HEK293T (cell line): ENCODE measurements around the gene MEGF8.

Experiments
- CTCF ChIA-PET: fragments of 350-600 bp; formaldehyde crosslinking; extraction: SDS; loops from one replicate; lab custom pipeline; 2021; ENCODE audit warnings: antibody characterized with exemption, inconsistent platforms; lab: Yijun Ruan, JAX
- POLR2A ChIA-PET: fragments of 350-600 bp; formaldehyde crosslinking; extraction: SDS; loops from one replicate; lab custom pipeline; 2020; ENCODE audit warnings: antibody characterized with exemption, inconsistent platforms; lab: Yijun Ruan, JAX
- DNase-seq: peaks from one replicate; pipeline ENCODE4 v3.0.0; 2012; ENCODE audit warnings: mixed read lengths; ENCODE audit errors: extremely low spot score
- ARNT ChIP-seq: fragments of 450-650 bp; IDR thresholded peaks from 2 replicates; pipeline ENCODE4 v1.6.1; 2017; ENCODE audit warnings: mild to moderate bottlenecking
- BHLHE40 ChIP-seq: fragments of 450-650 bp; IDR thresholded peaks from 2 replicates; pipeline ENCODE4 v1.6.1; 2016; ENCODE audit warnings: mild to moderate bottlenecking, moderate library complexity, borderline replicate concordance
- CTBP1 ChIP-seq: fragments of 450-650 bp; IDR thresholded peaks from 2 replicates; pipeline ENCODE4 v1.6.1; 2016; ENCODE audit warnings: borderline replicate concordance
- ELF4 ChIP-seq: fragments of 450-650 bp; IDR thresholded peaks from 2 replicates; pipeline ENCODE4 v1.6.1; 2017; ENCODE audit warnings: antibody characterized with exemption
- FOXA1 ChIP-seq: fragments of 450-650 bp; IDR thresholded peaks from 2 replicates; pipeline ENCODE4 v1.6.1; 2016; ENCODE audit warnings: mild to moderate bottlenecking
- FOXK2 ChIP-seq: fragments of 450-650 bp; IDR thresholded peaks from 2 replicates; pipeline ENCODE4 v1.6.1; 2016; ENCODE audit warnings: mild to moderate bottlenecking
- FOXM1 ChIP-seq: fragments of 450-650 bp; IDR thresholded peaks from 2 replicates; pipeline ENCODE4 v1.6.1; 2017; ENCODE audit warnings: mild to moderate bottlenecking, borderline replicate concordance
- HDGF ChIP-seq: fragments of 450-650 bp; IDR thresholded peaks from 2 replicates; pipeline ENCODE4 v1.6.1; 2017; ENCODE audit warnings: antibody characterized with exemption, borderline replicate concordance
- L3MBTL2 ChIP-seq: fragments of 450-650 bp; conservative IDR thresholded peaks from 2 replicates; pipeline ENCODE4 v1.6.1; 2016; ENCODE audit warnings: mild to moderate bottlenecking
- NFRKB ChIP-seq: fragments of 450-650 bp; IDR thresholded peaks from 2 replicates; pipeline ENCODE4 v1.6.1; 2016; ENCODE audit warnings: mild to moderate bottlenecking, moderate library complexity
- SP1 ChIP-seq: fragments of 450-650 bp; IDR thresholded peaks from 2 replicates; pipeline ENCODE4 v1.6.1; 2017
- SUZ12 ChIP-seq: fragments of 450-650 bp; IDR thresholded peaks from 2 replicates; pipeline ENCODE4 v1.6.1; 2016; ENCODE audit warnings: mild to moderate bottlenecking
- TARDBP ChIP-seq: fragments of 450-650 bp; IDR thresholded peaks from 2 replicates; pipeline ENCODE4 v1.6.1; 2016
- ZNF384 ChIP-seq: fragments of 450-650 bp; IDR thresholded peaks from 2 replicates; pipeline ENCODE4 v1.6.1; 2016
- TF ChIP-seq, protein P1 (sequence below): fragments of 450-650 bp; IDR thresholded peaks from 2 replicates; pipeline ENCODE4 v1.6.1; 2016

The MEGF8 gene

DNA sequence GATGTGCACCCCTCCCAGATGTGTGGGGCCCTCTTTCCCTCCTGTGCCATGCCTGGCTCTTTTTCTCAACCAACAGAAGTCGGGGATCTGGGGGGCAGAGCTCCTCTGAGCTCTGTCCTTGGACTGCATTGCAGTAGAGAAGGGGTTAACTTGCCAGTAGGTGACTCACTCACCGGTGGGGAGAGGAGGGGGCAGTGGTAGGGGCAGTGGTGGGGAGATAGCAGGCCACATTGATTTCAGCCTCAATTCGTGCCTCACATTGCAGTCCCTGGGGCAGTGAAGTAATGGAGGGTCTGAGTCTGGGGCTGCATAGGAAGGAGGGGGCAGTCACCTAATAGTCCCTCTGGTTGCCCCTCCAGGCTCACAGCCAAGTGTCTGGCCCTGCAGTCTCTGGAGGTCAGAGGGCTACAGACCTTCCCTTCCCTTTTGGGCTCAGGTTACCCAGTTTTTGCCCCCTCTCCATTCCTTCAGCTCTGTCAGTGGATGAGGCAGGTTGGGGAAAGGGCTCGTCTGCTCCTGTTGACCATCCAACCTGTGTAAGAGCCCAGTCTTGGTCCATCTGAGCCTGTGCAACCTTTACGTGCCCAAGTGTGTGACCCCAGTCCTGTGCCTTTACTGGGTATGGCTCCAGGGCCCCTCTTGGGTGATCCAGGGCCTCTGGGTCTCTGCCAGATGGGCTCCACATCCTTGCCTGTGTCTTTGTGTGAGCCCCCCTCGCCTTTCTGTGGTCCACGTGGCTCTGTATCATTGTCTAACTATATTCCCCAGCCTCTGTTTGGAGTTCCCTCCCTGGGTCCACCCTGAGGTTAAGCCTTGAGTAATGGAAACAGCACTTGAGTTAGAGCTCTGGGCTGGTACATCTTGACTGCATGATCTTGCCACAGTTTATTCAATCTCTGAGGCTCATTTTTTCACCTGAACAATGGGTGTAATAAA is 43.3 kb upstream of the MEGF8 start:
- POLR2A ChIA-PET: interaction anchor here (0.8 to 6.3 kb wide), 6 partner anchors 21 to 115 kb away, joined by 3 to 140 read pairs (median 6); partner anchors contain the start of genes GSK3A, PAFAH1B3 and PRR19
- DNase-seq: no peak
- TF ChIP-seq SUZ12 (no peak), CTBP1 (no peak), TARDBP (no peak), NFRKB (no peak), BHLHE40 (no peak)
- CTCF ChIA-PET: interaction anchor here (0.6 to 1.2 kb wide), 5 partner anchors 30 to 692 kb away, joined by 3 read pairs; no protein-coding TSS in a partner anchor

DNA sequence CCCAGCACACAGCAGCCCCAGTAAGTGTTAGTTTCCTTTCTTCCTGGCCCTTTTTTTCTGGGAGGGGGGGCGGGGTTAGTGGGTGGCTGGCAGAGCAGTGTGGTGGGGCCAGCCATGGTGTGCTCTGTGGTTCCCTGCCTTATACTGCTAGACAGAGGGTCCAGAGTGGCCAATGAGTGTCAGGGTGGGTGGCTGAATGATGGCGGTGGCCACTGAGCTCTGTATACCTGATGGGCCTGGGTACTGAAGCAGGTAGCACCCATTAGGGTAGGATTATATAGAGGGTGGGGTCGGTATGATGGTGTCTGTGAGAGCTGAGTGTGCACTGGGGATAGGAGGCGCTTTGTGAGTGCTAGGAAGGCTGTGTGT is 42.6 kb upstream of the MEGF8 start:
- ChIA-PET POLR2A (interaction anchor here (0.7 to 6.3 kb wide), 4 partner anchors 20 to 38 kb away, joined by 3 to 140 read pairs (median 6); partner anchors contain the start of genes GSK3A and PAFAH1B3), CTCF (interaction anchor here (0.6 to 1.0 kb wide), 4 partner anchors 29 to 691 kb away, joined by 3 read pairs; no protein-coding TSS in a partner anchor)
- no peak for DNase-seq
- TF ChIP-seq, protein P1, sequence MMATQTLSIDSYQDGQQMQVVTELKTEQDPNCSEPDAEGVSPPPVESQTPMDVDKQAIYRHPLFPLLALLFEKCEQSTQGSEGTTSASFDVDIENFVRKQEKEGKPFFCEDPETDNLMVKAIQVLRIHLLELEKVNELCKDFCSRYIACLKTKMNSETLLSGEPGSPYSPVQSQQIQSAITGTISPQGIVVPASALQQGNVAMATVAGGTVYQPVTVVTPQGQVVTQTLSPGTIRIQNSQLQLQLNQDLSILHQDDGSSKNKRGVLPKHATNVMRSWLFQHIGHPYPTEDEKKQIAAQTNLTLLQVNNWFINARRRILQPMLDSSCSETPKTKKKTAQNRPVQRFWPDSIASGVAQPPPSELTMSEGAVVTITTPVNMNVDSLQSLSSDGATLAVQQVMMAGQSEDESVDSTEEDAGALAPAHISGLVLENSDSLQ: no peak
- no peak for TF ChIP-seq ARNT
- no peak for TF ChIP-seq BHLHE40
- TF ChIP-seq SUZ12: no peak
- no peak for TF ChIP-seq FOXA1
- no peak for TF ChIP-seq NFRKB
- no peak for TF ChIP-seq ELF4

DNA sequence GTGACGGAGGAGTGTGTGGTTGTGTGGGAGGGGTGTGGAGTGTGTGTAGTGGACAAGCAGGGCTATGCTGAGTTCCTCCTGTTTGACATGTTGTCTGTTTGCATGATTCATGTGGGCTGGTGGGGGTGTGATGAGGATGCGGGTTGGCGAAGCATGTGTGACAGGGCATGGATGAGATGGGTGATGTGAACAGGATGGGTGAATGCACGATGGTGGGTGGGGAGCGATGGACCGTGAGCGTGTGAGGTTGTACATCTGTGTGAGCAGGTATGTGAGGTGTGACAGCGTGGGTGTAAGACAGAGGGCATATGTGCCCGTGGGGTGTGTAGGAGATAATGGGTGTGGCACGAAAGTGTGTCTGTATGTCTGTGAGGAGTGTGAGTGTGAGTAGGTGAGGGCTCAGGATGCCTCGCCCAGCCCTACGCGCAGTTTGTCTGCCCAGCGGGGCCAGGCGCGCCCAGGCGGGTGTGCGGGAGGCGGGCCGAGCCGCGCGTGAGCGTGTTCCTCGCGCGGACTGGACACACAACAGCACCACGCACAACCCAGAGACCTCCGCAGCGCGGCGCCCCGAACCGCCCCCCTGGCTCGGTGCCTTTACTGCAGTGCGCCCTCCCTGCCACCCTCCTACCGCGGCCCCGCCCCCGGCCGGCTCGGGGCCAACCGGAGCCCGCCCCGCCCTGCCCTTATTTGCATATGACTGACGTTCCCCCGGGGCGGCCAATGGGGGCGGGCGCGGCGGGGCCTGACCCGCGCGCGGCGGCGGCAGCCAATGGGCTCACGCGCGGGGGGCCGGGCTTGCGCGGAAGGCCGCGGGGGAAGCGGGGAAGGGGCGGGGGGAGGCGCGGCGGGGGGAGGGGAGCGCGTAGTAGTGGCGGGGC is 42.0 kb upstream of the MEGF8 start:
- peak; percentile 91 for DNase-seq
- CTCF ChIA-PET: interaction anchor here (0.8 to 1.0 kb wide), 2 partner anchors 39 to 691 kb away, joined by 3 read pairs; no protein-coding TSS in a partner anchor
- TF ChIP-seq TARDBP (no peak), NFRKB (no peak), FOXM1 (no peak), SP1 (no peak), ZNF384 (no peak), HDGF (no peak), ARNT (no peak), SUZ12 (no peak)
- TF ChIP-seq, protein P1: peak; percentile 75
- POLR2A ChIA-PET: interaction anchor here (0.7 to 6.3 kb wide), 3 partner anchors 19 to 39 kb away, joined by 3 to 140 read pairs (median 3); partner anchors contain the start of genes GSK3A and PAFAH1B3

DNA sequence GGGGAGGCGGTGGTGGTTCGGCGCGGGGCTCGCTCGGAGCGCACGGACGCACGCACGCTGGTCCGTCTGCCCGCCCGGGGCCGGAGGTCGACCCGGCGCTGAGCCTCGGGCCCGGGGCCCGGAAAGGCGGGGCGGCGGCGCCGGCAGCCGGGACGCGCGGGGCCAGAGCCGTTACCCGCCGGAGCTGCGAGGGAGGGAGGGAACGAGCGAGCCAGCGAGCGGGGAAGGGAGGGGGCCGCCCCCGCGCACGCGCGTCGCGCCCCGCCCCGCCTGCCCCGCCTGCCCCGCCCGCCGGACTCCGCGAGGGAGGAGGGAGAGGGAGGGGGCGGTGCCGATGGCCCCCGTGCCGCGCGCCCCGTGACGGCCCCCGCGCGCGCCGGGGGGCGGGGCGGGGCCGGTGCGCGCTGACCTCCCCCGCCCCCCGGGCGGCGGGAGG is 41.4 kb upstream of the MEGF8 start:
- ChIA-PET CTCF (no interaction called here), POLR2A (no interaction called here)
- TF ChIP-seq FOXM1 (0 out of 2 replicates have a peak, but pooled peaks have one; percentile 25), BHLHE40 (no peak), SUZ12 (no peak)
- peak; percentile 87 for DNase-seq

DNA sequence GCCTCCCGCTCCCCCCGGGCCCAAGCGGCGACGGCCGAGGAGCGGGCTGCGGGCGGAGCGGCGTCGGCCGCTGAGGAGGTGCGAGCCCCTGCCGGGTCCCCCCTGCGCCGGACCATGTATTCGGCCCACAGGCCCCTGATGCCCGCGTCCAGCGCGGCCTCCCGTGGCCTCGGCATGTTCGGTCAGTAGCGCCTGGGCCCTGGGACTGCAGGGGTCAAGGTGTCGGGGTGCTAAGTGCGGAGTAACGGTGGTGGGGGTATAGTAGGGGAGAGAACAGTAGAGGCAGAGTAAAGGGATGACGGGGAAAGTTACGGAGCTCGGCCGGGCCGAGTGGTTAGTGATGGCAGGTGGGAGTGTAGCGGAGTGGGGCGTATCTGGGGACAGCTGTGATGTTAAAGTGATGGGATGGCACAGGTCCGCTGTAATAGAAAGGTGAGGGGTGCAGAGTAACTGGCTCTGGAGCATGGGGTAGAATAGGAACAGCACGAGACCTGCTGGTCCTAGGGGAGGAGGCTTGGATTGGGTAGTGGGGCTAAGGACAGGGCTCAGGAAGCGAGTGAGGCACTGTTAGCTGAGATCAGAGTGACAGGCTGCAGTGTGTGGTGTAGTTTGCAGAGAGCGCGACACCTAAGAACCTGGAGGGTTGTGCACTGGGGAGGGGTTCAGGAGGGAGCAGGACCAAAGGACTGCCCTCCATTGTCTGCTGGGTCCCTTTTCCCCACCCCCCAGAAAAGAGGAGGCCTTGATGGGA is 40.7 kb upstream of the MEGF8 start:
- DNase-seq: no peak
- CTCF ChIA-PET: interaction anchor here (0.9 kb wide), 1 partner anchor 52 kb away, joined by 3 read pairs; no protein-coding TSS in a partner anchor
- POLR2A ChIA-PET: interaction anchor here (0.8 kb wide), 1 partner anchor 38 kb away, joined by 8 read pairs; no protein-coding TSS in a partner anchor
- TF ChIP-seq TARDBP: no peak
- TF ChIP-seq, protein P1: peak; percentile 45; the same call in 1 of the 2 replicates

DNA sequence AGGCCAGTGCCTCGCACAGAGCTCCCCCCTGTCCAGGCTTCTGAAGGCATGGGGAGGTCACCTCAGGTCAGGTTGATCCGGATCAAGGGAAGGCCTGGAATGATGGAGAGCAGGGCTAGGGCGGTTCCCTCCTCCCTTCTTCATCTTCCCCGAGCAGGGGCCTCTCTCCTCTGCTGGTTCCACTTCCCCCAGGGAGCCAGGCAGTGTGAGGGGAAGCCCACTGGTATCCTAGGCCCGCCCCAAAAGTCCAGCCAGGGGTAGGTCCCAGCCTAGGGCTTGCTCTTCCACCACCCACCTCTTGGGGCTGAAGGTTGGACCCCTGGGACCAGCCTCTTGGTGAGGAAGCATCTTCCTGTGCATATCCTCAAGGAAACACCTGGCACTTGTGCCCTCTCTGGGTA is 39.9 kb upstream of the MEGF8 start:
- TF ChIP-seq SUZ12: no peak
- no peak for TF ChIP-seq TARDBP
- TF ChIP-seq ZNF384: no peak
- TF ChIP-seq, protein P1: no peak
- TF ChIP-seq ELF4: no peak
- TF ChIP-seq CTBP1: no peak
- no peak for TF ChIP-seq BHLHE40
- TF ChIP-seq HDGF: no peak
- no peak for TF ChIP-seq ARNT
- TF ChIP-seq L3MBTL2: no peak
- no peak for TF ChIP-seq NFRKB
- TF ChIP-seq FOXM1: no peak
- TF ChIP-seq FOXK2: no peak
- ChIA-PET POLR2A (interaction anchor here (0.8 kb wide), 1 partner anchor 38 kb away, joined by 8 read pairs; no protein-coding TSS in a partner anchor), CTCF (interaction anchor here (0.9 kb wide), 1 partner anchor 51 kb away, joined by 3 read pairs; no protein-coding TSS in a partner anchor)
- no peak for DNase-seq
